K562 (cell line): Measurements from ENCODE around the gene ADIG. TPM values are rescaled to one million over a fixed set of nuclear protein-coding genes. Genes with fewer than 3 reads are reported as not detected.

Source experiments
- ATF4 ChIP-seq: fragments of 450-650 bp; formaldehyde crosslinking; IDR thresholded peaks from 2 replicates; pipeline ENCODE4 v1.4.0; 2022; ENCODE audit warnings: mild to moderate bottlenecking, moderate library complexity
- CREM ChIP-seq: IDR thresholded peaks from 2 replicates; pipeline ENCODE4 v1.6.1; 2014; ENCODE audit warnings: antibody characterized with exemption, low read depth
- ESRRB ChIP-seq: fragments of 250-450 bp; sonication (Bioruptor Pico); IDR thresholded peaks from 2 replicates; pipeline ENCODE4 v1.5.0; 2020; ENCODE audit warnings: mild to moderate bottlenecking, moderate library complexity, borderline replicate concordance
- FOXA1 ChIP-seq: fragments of 450-650 bp; IDR thresholded peaks from 2 replicates; pipeline ENCODE4 v1.6.1; 2016; ENCODE audit warnings: mild to moderate bottlenecking, borderline replicate concordance
- KLF6 ChIP-seq: fragments of 250-450 bp; sonication (Bioruptor Pico); IDR thresholded peaks from 2 replicates; pipeline ENCODE4 v1.4.0; 2020; ENCODE audit warnings: mild to moderate bottlenecking, moderate library complexity, borderline replicate concordance
- MAFF ChIP-seq: IDR thresholded peaks from 2 replicates; pipeline ENCODE4 v1.6.1; 2012; ENCODE audit warnings: low read length, improper control_type of control experiment
- NBN ChIP-seq: fragments of 450-650 bp; IDR thresholded peaks from 2 replicates; pipeline ENCODE4 v1.6.1; 2016; ENCODE audit warnings: low read depth, mild to moderate bottlenecking
- NCOR1 ChIP-seq: fragments of 450-650 bp; IDR thresholded peaks from 2 replicates; pipeline ENCODE4 v1.6.1; 2016; ENCODE audit warnings: mild to moderate bottlenecking, moderate library complexity
- RBM34 ChIP-seq: fragments of 200-400 bp; formaldehyde crosslinking; IDR thresholded peaks from 2 replicates; pipeline ENCODE4 v1.6.1; 2018; ENCODE audit warnings: low read length, borderline replicate concordance; ENCODE audit not compliant: insufficient read depth
- SMAD1 ChIP-seq: fragments of 150-350 bp; IDR thresholded peaks from 2 replicates; pipeline ENCODE4 v1.6.1; 2014; ENCODE audit warnings: low read length, low read depth; ENCODE audit not compliant: partially characterized antibody
- TAF1 ChIP-seq: IDR thresholded peaks from 2 replicates; pipeline ENCODE4 v1.6.1; 2011; ENCODE audit warnings: mild to moderate bottlenecking, low read length, moderate library complexity; ENCODE audit not compliant: insufficient read depth, control insufficient read depth, severe bottlenecking; ENCODE audit errors: extremely low read depth
- polyA plus RNA-seq, 8 experiments: library from polyadenylated mRNA; depleted of rRNA in 4 of 8; stranded (reverse) in 5 of 8; unstranded in 3 of 8; fragments of >200 nt; fragmentation: Nextera tagmentation in 2 of 8; fragmentation: Illumina TruSeq in 1 of 8; extraction: Ambion mirVana in 2 of 8; extraction: Trizol in 1 of 8; gene quantifications; 2 replicates each; pipeline versions ENCODE4 v1.2.1 to v1.2.3, GENCODE V29; 2011 to 2014; ENCODE audit warnings: inconsistent platforms in 1 of 8, missing spikeins in 1 of 8
- total RNA-seq, 7 experiments: library from RNA; depleted of rRNA in 6 of 7; stranded (reverse); fragments of >200 nt in 6 of 7; fragmentation: Illumina TruSeq in 2 of 7; extraction: Trizol in 2 of 7; gene quantifications; 2 replicates each; pipeline versions ENCODE4 v1.2.1 to v1.2.3, GENCODE V29; 2011 to 2021; ENCODE audit warnings: low replicate concordance in 1 of 7
- TF ChIP-seq, protein P1 (sequence below): fragments of 450-650 bp; IDR thresholded peaks from 2 replicates; pipeline ENCODE4 v1.6.1; 2016; ENCODE audit warnings: mild to moderate bottlenecking
- TF ChIP-seq, protein P2 (sequence below), 2 experiments: fragments of 450-650 bp; IDR thresholded peaks; 2 replicates each; pipeline ENCODE4 v1.6.1; 2018; ENCODE audit warnings: mild to moderate bottlenecking in 2 of 2, low read depth in 1 of 2; ENCODE audit not compliant: partially characterized antibody in 2 of 2
- TF ChIP-seq, protein P3 (sequence below), 2 experiments: fragments of 450-650 bp; conservative IDR thresholded peaks; 2 replicates each; pipeline ENCODE4 v1.6.1; 2017; ENCODE audit warnings: mild to moderate bottlenecking in 2 of 2, moderate library complexity in 2 of 2

The ADIG gene
- total and polyA plus RNA-seq, 9 of the 15 experiments (the other 6 are each of a cell fraction or from before 2014, with no cell fraction given), result not detected

- TF ChIP-seq, protein P1, sequence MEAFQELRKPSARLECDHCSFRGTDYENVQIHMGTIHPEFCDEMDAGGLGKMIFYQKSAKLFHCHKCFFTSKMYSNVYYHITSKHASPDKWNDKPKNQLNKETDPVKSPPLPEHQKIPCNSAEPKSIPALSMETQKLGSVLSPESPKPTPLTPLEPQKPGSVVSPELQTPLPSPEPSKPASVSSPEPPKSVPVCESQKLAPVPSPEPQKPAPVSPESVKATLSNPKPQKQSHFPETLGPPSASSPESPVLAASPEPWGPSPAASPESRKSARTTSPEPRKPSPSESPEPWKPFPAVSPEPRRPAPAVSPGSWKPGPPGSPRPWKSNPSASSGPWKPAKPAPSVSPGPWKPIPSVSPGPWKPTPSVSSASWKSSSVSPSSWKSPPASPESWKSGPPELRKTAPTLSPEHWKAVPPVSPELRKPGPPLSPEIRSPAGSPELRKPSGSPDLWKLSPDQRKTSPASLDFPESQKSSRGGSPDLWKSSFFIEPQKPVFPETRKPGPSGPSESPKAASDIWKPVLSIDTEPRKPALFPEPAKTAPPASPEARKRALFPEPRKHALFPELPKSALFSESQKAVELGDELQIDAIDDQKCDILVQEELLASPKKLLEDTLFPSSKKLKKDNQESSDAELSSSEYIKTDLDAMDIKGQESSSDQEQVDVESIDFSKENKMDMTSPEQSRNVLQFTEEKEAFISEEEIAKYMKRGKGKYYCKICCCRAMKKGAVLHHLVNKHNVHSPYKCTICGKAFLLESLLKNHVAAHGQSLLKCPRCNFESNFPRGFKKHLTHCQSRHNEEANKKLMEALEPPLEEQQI, result peak; percentile 54; the same call in 1 of the 2 replicates
- TF ChIP-seq ESRRB (CRISPR knock-in tag) (no peak), KLF6 (no peak), RBM34 (no peak), TAF1 (peak; percentile 19), NBN (0 out of 2 replicates have a peak, but pooled peaks have one; percentile 37), ATF4 (no peak), SMAD1 (peak; percentile 23), MAFF (no peak), NCOR1 (peak; percentile 94), CREM (peak; percentile 26; the same call in 1 of the 2 replicates), FOXA1 (no peak)
- TF ChIP-seq, protein P2, sequence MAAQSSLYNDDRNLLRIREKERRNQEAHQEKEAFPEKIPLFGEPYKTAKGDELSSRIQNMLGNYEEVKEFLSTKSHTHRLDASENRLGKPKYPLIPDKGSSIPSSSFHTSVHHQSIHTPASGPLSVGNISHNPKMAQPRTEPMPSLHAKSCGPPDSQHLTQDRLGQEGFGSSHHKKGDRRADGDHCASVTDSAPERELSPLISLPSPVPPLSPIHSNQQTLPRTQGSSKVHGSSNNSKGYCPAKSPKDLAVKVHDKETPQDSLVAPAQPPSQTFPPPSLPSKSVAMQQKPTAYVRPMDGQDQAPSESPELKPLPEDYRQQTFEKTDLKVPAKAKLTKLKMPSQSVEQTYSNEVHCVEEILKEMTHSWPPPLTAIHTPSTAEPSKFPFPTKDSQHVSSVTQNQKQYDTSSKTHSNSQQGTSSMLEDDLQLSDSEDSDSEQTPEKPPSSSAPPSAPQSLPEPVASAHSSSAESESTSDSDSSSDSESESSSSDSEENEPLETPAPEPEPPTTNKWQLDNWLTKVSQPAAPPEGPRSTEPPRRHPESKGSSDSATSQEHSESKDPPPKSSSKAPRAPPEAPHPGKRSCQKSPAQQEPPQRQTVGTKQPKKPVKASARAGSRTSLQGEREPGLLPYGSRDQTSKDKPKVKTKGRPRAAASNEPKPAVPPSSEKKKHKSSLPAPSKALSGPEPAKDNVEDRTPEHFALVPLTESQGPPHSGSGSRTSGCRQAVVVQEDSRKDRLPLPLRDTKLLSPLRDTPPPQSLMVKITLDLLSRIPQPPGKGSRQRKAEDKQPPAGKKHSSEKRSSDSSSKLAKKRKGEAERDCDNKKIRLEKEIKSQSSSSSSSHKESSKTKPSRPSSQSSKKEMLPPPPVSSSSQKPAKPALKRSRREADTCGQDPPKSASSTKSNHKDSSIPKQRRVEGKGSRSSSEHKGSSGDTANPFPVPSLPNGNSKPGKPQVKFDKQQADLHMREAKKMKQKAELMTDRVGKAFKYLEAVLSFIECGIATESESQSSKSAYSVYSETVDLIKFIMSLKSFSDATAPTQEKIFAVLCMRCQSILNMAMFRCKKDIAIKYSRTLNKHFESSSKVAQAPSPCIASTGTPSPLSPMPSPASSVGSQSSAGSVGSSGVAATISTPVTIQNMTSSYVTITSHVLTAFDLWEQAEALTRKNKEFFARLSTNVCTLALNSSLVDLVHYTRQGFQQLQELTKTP (IDR thresholded peaks at IDR 0.05; ENCODE audit: low read depth in 1 of 2, partially characterized antibody in 2 of 2), result no peak
- TF ChIP-seq, protein P3, sequence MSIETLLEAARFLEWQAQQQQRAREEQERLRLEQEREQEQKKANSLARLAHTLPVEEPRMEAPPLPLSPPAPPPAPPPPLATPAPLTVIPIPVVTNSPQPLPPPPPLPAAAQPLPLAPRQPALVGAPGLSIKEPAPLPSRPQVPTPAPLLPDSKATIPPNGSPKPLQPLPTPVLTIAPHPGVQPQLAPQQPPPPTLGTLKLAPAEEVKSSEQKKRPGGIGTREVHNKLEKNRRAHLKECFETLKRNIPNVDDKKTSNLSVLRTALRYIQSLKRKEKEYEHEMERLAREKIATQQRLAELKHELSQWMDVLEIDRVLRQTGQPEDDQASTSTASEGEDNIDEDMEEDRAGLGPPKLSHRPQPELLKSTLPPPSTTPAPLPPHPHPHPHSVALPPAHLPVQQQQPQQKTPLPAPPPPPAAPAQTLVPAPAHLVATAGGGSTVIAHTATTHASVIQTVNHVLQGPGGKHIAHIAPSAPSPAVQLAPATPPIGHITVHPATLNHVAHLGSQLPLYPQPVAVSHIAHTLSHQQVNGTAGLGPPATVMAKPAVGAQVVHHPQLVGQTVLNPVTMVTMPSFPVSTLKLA (conservative IDR thresholded peaks at IDR 0.05), result no peak; a peak in 1 of 4 replicates
These were observed 17.1 kb upstream of the ADIG start (continued) for GRCh38 chr20:38563802-38564431.
